ENCODE results near the gene SGCA. TPM values are rescaled to one million over a fixed set of nuclear protein-coding genes. Genes with fewer than 3 reads are reported as not detected.

SGCA gene
- total and polyA plus RNA-seq, 2 donors (not counting 3 experiments of a cell fraction or from before 2014, with no cell fraction given): not detected

DNA sequence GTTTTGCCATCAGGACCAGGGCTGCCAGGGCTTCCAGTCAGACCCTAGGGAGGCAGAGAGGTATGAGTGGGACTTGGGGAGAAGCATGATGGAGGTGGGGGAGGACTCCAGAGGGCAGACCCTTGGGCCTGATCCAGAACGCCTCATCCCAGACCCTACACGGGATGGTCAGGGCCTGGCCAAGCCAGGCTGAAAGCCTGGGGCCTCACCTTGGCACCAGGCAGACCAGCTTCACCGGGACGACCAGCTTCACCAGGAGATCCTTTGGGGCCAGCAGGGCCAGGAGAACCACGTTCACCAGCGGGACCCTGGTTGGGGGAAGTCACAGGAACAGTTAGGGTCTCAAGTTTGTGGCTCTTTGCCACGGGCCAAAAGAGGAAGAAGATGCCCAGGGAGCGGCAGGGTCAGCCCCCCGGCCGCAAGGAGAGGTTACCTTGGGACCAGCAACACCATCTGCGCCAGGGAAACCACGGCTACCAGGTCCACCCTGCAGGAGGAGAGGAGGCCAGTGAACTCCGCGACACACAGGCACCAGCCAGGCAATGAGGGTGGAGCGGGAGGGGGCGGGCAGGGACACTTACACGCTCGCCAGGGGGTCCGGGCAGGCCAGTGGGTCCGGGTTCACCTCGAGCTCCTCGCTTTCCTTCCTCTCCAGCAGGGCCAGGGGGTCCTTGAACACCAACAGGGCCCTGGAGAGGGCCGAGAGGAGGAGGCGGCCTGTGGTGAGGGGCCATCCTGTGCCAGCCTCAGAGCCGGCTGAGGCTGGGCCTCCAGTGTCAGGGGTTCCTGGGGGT is 28.5 kb downstream of the SGCA start:
- intact Hi-C loops (cut with micrococcal nuclease): no loop called here
- CTCF ChIA-PET: interaction anchor here (0.6 to 5.1 kb wide), 3 partner anchors 16 to 100 kb away, joined by 3 to 234 read pairs (median 4); no protein-coding TSS in a partner anchor
- Histone ChIP-seq H3K9me1 (replicated peaks; ENCODE audit: control insufficient read depth, extremely low read depth, insufficient read depth, low read length) (no peaks in the 10 kb centered on the region), H3K9me3 (replicated peaks; ENCODE audit: control insufficient read depth, insufficient read depth, low read length) (no peaks in the 10 kb centered on the region), H3K79me2 (ENCODE audit: control insufficient read depth, insufficient read depth, low read length) (no peaks in the 10 kb centered on the region), H3K4me2 (ENCODE audit: insufficient read depth, low read length) (no peak overlapping the region), H3K4me1 (ENCODE audit: control insufficient read depth, extremely low read depth, insufficient read depth, low read length) (no peaks in the 10 kb centered on the region), H3K27me3 (ENCODE audit: control insufficient read depth in 2 of 2, insufficient read depth in 2 of 2, low read length in 2 of 2) (peaks cover 0 to 2% of the 10 kb centered on the region in 2 experiments), H3K9ac (replicated peaks; ENCODE audit: extremely low read depth, insufficient read depth, low read length) (no peak overlapping the region), H3K27ac (ENCODE audit: insufficient read depth, low read depth, low read length) (no peak overlapping the region), H3K4me3 (replicated peaks in 1 of 3; ENCODE audit: insufficient read depth in 1 of 3, low read depth in 1 of 3, low read length in 3 of 3) (no peak overlapping the region), H4K20me1 (replicated peaks; ENCODE audit: control insufficient read depth, extremely low read depth, insufficient read depth, low read length) (no peaks in the 10 kb centered on the region), H2AFZ (ENCODE audit: low read depth, low read length) (no peak overlapping the region), H3K36me3 (ENCODE audit: control insufficient read depth in 2 of 2, extremely low read depth in 1 of 2, insufficient read depth in 2 of 2, low read length in 2 of 2) (no peaks in the 10 kb centered on the region)
- TF ChIP-seq MYC (IDR thresholded peaks at IDR 0.05; ENCODE audit: low read depth, low read length) (no peak), FOS (IDR thresholded peaks at IDR 0.05; ENCODE audit: borderline replicate concordance, insufficient read depth, low read length) (no peak), GATA2 (IDR thresholded peaks at IDR 0.05; ENCODE audit: insufficient read depth, insufficient read length, low read depth, low read length) (no peak), POLR2AphosphoS5 (IDR thresholded peaks at IDR 0.05; ENCODE audit: insufficient read depth, low read depth, low read length) (no peak), POLR2A (IDR thresholded peaks at IDR 0.05; ENCODE audit: low read depth, low read length) (no peak), EZH2 (IDR thresholded peaks at IDR 0.05; ENCODE audit: borderline replicate concordance, low read depth, low read length, severe bottlenecking) (no peak), JUN (IDR thresholded peaks at IDR 0.05; ENCODE audit: borderline replicate concordance, insufficient read depth, insufficient read length, low read depth) (no peak)
- TF ChIP-seq, protein P1, sequence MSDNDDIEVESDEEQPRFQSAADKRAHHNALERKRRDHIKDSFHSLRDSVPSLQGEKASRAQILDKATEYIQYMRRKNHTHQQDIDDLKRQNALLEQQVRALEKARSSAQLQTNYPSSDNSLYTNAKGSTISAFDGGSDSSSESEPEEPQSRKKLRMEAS (IDR thresholded peaks at IDR 0.05; ENCODE audit: insufficient read depth, insufficient read length): no peak
- TF ChIP-seq, protein P2, sequence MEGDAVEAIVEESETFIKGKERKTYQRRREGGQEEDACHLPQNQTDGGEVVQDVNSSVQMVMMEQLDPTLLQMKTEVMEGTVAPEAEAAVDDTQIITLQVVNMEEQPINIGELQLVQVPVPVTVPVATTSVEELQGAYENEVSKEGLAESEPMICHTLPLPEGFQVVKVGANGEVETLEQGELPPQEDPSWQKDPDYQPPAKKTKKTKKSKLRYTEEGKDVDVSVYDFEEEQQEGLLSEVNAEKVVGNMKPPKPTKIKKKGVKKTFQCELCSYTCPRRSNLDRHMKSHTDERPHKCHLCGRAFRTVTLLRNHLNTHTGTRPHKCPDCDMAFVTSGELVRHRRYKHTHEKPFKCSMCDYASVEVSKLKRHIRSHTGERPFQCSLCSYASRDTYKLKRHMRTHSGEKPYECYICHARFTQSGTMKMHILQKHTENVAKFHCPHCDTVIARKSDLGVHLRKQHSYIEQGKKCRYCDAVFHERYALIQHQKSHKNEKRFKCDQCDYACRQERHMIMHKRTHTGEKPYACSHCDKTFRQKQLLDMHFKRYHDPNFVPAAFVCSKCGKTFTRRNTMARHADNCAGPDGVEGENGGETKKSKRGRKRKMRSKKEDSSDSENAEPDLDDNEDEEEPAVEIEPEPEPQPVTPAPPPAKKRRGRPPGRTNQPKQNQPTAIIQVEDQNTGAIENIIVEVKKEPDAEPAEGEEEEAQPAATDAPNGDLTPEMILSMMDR (IDR thresholded peaks at IDR 0.05; ENCODE audit: extremely low read depth in 1 of 2, insufficient read depth in 1 of 2, low read depth in 1 of 2, low read length in 2 of 2): no peak
- DNase-seq (ENCODE audit: low read depth, low spot score) (no peak), FAIRE-seq (no peak)
- no TSS peak for BruUV-seq (replicated peaks)
- POLR2A ChIA-PET: no interaction called here
- dilution Hi-C loops (cut with MboI; ENCODE audit: extremely low pct_ligation_motif_present, low sequenced_read_pairs): no loop called here

Data from endothelial cell of umbilical vein (primary cell).